Transverse colon (tissue), 4 donors: ENCODE results near the gene RABGAP1L. TPM values are rescaled to one million over a fixed set of nuclear protein-coding genes. Genes with fewer than 3 reads are reported as not detected.

Source experiments
- DNase-seq: peaks from one replicate; pipeline ENCODE4 v3.0.0-alpha.2; 2019
- H3K27ac ChIP-seq, 4 donors: fragments of 200-600 bp; sonication (generic); 2 replicates each; pipeline ENCODE4 v1.5.1; 2016 to 2018; ENCODE audit warnings: inconsistent platforms in 4 of 4
- H3K27me3 ChIP-seq: fragments of 200-600 bp; sonication (generic); 2 replicates; pipeline ENCODE4 v1.5.1; 2017; ENCODE audit warnings: inconsistent platforms
- H3K36me3 ChIP-seq, 4 donors: fragments of 200-600 bp; sonication (generic); 2 replicates each; pipeline ENCODE4 v1.5.1; 2017 to 2019; ENCODE audit warnings: inconsistent platforms in 4 of 4
- H3K4me1 ChIP-seq, 4 donors: fragments of 200-600 bp; sonication (generic); 2 replicates each; pipeline ENCODE4 v1.5.1; 2017 to 2020; ENCODE audit warnings: inconsistent platforms in 4 of 4
- H3K4me3 ChIP-seq, 4 donors: fragments of 200-600 bp; sonication (generic); 1 replicate in 1 of 4; 2 replicates in 3 of 4; pipeline versions ENCODE4 v1.5.1 to v1.6.1; 2017 to 2019; ENCODE audit warnings: inconsistent platforms in 4 of 4
- H3K9me3 ChIP-seq, 2 donors: fragments of 200-600 bp; sonication (generic); 2 replicates each; pipeline ENCODE4 v1.5.1; 2017 to 2019; ENCODE audit warnings: inconsistent platforms in 2 of 2
- EP300 ChIP-seq: sonication (generic); formaldehyde crosslinking; IDR thresholded peaks from one replicate; pipeline ENCODE4 v1.6.1; 2017; ENCODE audit warnings: antibody characterized with exemption, low read depth
- POLR2A ChIP-seq: fragments of 450-650 bp; IDR thresholded peaks from one replicate; pipeline ENCODE4 v1.6.1; 2016; ENCODE audit warnings: antibody characterized with exemption, mild to moderate bottlenecking, moderate library complexity
- POLR2AphosphoS5 ChIP-seq, 3 donors: sonication (generic); formaldehyde crosslinking; IDR thresholded peaks; one replicate each; pipeline ENCODE4 v1.6.1; 2016; ENCODE audit warnings: antibody characterized with exemption in 3 of 3
- WGBS, 2 donors: methylation state at CpG; one replicate each; pipeline ENCODE4 v1.1.5; 2018; ENCODE audit warnings: low coverage in 1 of 2; 5-methylcytosine and 5-hydroxymethylcytosine counted together
- in situ Hi-C, 4 donors: fragments of 200-750 bp; cut with MboI; loops; one replicate each; pipeline versions ENCODE4 v1.15.0 to v1.15.1; 2017; ENCODE audit warnings: low sequenced_read_pairs in 3 of 4, low pct_ligation_motif_present in 1 of 4, low pct_unique_long_range_greater_than_20kb in 1 of 4
- intact Hi-C: fragments of 100-400 bp; cut with DNase I; formaldehyde crosslinking; loops from one replicate; pipeline ENCODE4 v1.15.1; 2023; ENCODE audit warnings: low total_unique reads
- total RNA-seq, 4 donors: library from RNA; depleted of rRNA; stranded (reverse); fragments of >200 nt; gene quantifications; one replicate each; pipeline ENCODE4 v1.1.0, GENCODE V29; 2016
- TF ChIP-seq, protein P1 (sequence below), 5 experiments: fragments of 200-600 bp in 3 of 5; fragments of 450-650 bp in 2 of 5; sonication (generic) in 3 of 5; IDR thresholded peaks; 1 replicate in 2 of 5; 2 replicates in 3 of 5; pipeline ENCODE4 v1.5.1; 2016 to 2017; ENCODE audit warnings: antibody characterized with exemption in 5 of 5, inconsistent platforms in 3 of 5, mild to moderate bottlenecking in 2 of 5, moderate library complexity in 1 of 5

Gene RABGAP1L
- total RNA-seq, 4 donors from 2014 or later: 68.9 to 127 (median 99.9) TPM

GRCh38 chr1:174742805-174743653 is 583.7 kb downstream of the RABGAP1L start:
- Histone ChIP-seq H3K4me1 (peaks cover 0 to 6% (median 5%) of the 10 kb centered on the region in 4 donors), H3K4me3 (no peak overlapping the region), H3K9me3 (no peaks in the 10 kb centered on the region), H3K36me3 (no peaks in the 10 kb centered on the region), H3K27ac (no peak overlapping the region), H3K27me3 (no peaks in the 10 kb centered on the region)
- TF ChIP-seq POLR2AphosphoS5 (IDR thresholded peaks at IDR 0.05): no peak
- TF ChIP-seq, protein P1, sequence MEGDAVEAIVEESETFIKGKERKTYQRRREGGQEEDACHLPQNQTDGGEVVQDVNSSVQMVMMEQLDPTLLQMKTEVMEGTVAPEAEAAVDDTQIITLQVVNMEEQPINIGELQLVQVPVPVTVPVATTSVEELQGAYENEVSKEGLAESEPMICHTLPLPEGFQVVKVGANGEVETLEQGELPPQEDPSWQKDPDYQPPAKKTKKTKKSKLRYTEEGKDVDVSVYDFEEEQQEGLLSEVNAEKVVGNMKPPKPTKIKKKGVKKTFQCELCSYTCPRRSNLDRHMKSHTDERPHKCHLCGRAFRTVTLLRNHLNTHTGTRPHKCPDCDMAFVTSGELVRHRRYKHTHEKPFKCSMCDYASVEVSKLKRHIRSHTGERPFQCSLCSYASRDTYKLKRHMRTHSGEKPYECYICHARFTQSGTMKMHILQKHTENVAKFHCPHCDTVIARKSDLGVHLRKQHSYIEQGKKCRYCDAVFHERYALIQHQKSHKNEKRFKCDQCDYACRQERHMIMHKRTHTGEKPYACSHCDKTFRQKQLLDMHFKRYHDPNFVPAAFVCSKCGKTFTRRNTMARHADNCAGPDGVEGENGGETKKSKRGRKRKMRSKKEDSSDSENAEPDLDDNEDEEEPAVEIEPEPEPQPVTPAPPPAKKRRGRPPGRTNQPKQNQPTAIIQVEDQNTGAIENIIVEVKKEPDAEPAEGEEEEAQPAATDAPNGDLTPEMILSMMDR (IDR thresholded peaks at IDR 0.05): no peak
- no peak for TF ChIP-seq EP300
- no peak for TF ChIP-seq POLR2A
- intact Hi-C loops (no loop called here), in situ Hi-C loops (loop anchor here (5.0 to 10.0 kb wide), 3 partner anchors 478 to 488 kb away; no protein-coding TSS in a partner anchor)
- WGBS, 2 donors: 82 to 86% methylated on average over 3 of the region's 3 CpGs
- DNase-seq: no peak

- Histone ChIP-seq H3K36me3 (no peaks in the 10 kb centered on the region), H3K4me1 (peaks cover 0 to 6% (median 5%) of the 10 kb centered on the region in 4 donors), H3K27ac (no peak overlapping the region), H3K27me3 (no peaks in the 10 kb centered on the region), H3K9me3 (no peaks in the 10 kb centered on the region), H3K4me3 (no peak overlapping the region)
- WGBS, 2 donors: 26 to 33% methylated on average over 4 of the region's 4 CpGs
- intact Hi-C loops: no loop called here
- TF ChIP-seq POLR2AphosphoS5 (IDR thresholded peaks at IDR 0.05) (no peak), POLR2A (no peak), EP300 (no peak)
- TF ChIP-seq, protein P1 (IDR thresholded peaks at IDR 0.05): peak; percentile 56 to 68 (median 62)
- in situ Hi-C loops: loop anchor here (5.0 to 10.0 kb wide), 3 partner anchors 479 to 489 kb away; no protein-coding TSS in a partner anchor
- DNase-seq: no peak
Measured at GRCh38 chr1:174743654-174744561, 584.6 kb downstream of the RABGAP1L start.

DNA sequence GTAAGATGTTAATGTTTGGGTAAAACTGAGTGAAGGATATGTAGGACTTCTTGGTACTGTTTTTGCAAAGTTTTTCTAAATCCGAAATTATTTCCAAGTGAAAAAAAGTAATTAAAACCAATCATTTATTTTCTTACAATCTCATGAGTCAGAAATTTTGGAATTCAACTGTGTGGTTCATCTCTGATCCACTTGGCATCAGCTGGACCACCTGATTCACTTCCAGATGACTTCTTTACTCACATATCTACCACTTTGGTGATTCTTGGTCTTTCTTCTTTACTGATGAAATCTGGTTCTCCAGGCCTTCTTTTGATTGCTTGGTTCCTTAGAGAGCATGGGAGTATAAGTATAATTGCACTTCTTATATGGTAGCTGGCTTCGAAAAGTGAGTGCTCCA is 585.6 kb downstream of the RABGAP1L start:
- no peak for DNase-seq
- intact Hi-C loops (no loop called here), in situ Hi-C loops (loop anchor here (5.0 to 10.0 kb wide), 3 partner anchors 480 to 490 kb away; no protein-coding TSS in a partner anchor)

GRCh38 chr1:174746024-174746808 is 586.9 kb downstream of the RABGAP1L start:
- Histone ChIP-seq H3K36me3 (no peaks in the 10 kb centered on the region), H3K4me3 (no peak overlapping the region), H3K9me3 (no peaks in the 10 kb centered on the region), H3K27ac (no peak overlapping the region), H3K27me3 (no peaks in the 10 kb centered on the region), H3K4me1 (no peaks in the 10 kb centered on the region)
- 67 to 88% methylated on average over 2 of the region's 2 CpGs for WGBS, 2 donors
- DNase-seq: no peak
- intact Hi-C loops (no loop called here), in situ Hi-C loops (loop anchor here in 2 of 4 donors (10.0 kb wide), 2 partner anchors 481 to 491 kb away; no protein-coding TSS in a partner anchor)
- TF ChIP-seq, protein P1 (IDR thresholded peaks at IDR 0.05): no peak
- no peak for TF ChIP-seq POLR2AphosphoS5 (IDR thresholded peaks at IDR 0.05)
- no peak for TF ChIP-seq POLR2A
- no peak for TF ChIP-seq EP300

More for the DNA sequence above, 585.6 kb downstream of the RABGAP1L start:
- Histone ChIP-seq H3K36me3 (no peaks in the 10 kb centered on the region), H3K4me3 (no peak overlapping the region), H3K27ac (no peak overlapping the region), H3K4me1 (peaks cover 0 to 6% (median 3%) of the 10 kb centered on the region in 4 donors), H3K27me3 (no peaks in the 10 kb centered on the region), H3K9me3 (no peaks in the 10 kb centered on the region)
- TF ChIP-seq POLR2A (no peak), POLR2AphosphoS5 (IDR thresholded peaks at IDR 0.05) (no peak)
- 86 to 89% methylated on average over 2 of the region's 2 CpGs for WGBS, 2 donors
